Endothelial cell of umbilical vein (primary cell): ENCODE data around the gene TNS1.

Experiments
- POLR2A ChIP-seq: IDR thresholded peaks from 2 replicates; pipeline ENCODE4 v1.6.1; 2012; ENCODE audit warnings: low read depth, mild to moderate bottlenecking, control low read depth, low read length
- POLR2AphosphoS5 ChIP-seq: IDR thresholded peaks from 2 replicates; pipeline ENCODE4 v1.6.1; 2012; ENCODE audit warnings: low read depth, mild to moderate bottlenecking, control low read depth, low read length, moderate library complexity; ENCODE audit not compliant: insufficient read depth

- TF ChIP-seq POLR2AphosphoS5 (no peak), POLR2A (no peak)
Observed at GRCh38 chr2:217969588-217969987, 33.2 kb downstream of the TNS1 start.
